ENCODE results near the gene FOXE3.

The FOXE3 gene

DNA sequence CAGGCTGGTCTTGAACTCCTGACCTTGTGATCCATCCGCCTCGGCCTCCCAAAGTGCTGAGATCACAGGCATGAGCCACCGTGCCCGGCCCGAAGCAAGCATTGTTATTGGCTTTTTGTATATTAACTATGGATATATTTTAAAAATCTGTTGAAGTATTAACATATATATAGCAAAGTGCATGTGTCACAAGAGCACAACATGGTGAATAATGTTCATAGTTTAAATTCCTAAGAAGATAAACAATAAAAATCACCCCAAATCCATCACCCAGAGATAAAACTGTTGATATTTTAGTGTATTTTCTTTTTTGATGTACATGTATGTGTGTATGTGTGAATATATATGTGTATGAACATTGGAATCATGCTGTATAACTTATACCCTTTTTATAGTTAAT, 9.1 kb upstream of the FOXE3 start:
- DNase-seq, result no peak

DNA sequence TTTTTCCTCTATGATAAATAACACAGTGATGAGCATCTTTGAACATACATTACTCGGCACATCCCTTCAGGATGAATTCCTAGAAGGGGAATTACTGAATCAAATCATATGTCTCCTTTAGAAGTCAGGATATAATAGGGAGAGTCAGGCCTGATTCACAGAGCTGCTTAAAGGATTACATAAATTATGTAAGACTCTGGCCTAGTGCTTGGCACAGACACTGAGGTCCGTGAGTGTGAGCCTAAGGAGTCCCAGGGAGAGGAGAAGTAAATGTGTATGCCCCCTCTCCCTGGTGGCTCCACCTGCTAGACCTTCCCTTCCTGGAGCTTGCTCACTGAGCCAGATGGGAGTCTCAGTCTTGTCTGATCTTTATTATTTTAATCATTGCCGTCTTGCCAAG, 8.6 kb upstream of the FOXE3 start:
- peak; percentile 31 for DNase-seq

DNA sequence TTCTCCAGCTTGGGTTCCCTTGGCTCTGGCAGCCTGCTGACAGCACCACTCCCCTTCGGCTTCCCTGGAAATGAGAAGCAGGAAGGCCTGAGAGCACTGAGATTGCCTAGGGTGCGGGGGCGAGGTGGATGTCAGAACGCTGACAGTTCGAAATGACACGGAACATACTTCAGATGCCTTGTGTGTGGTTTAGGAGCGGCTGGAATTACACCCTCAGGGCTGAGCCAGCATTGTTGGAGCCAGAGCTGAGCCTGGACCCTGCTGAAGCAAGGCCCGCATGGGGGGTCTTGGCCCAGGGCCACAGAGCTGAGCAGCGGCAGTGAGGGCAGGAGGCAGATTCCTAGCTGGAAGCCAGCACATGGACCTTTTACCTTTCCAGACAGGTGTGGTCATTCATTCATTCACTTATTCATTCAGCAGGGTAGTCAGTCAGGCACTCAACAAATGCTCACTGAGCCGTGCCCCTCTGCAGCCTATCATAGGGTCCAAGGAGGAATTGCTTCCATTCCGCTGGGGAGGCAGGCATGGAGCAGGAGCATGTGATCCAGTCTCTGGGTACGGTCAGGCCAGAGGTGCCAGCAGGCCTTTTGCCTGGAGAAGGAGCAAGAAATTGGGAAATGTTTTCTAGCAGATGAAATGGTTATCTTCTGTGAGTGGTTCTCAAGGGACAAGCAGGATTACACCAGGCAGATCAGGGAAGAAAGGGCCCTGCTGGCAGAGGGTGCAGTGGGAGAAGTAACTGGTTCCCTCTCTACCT, 6.6 kb upstream of the FOXE3 start:
- DNase-seq, result peak; percentile 88

DNA sequence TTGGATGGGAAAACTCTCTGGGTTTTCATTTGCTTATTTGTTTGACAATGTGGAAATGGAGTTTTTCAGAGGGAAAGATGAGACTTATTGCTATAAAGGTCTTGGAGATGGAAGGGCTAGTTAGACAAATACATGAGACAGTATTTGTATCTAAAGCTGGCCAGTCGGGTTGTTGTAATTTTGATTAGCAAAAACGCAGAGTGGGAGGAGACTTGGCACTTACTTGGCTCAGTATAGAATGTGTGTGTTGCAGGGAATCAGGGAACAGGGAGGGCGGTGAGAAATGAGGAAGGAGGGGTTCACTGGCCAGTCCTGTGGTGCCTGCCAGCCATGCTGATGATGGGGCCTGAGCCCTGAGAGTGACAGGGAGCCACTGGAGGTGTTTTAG, 6.0 kb upstream of the FOXE3 start:
- no peak for DNase-seq

DNA sequence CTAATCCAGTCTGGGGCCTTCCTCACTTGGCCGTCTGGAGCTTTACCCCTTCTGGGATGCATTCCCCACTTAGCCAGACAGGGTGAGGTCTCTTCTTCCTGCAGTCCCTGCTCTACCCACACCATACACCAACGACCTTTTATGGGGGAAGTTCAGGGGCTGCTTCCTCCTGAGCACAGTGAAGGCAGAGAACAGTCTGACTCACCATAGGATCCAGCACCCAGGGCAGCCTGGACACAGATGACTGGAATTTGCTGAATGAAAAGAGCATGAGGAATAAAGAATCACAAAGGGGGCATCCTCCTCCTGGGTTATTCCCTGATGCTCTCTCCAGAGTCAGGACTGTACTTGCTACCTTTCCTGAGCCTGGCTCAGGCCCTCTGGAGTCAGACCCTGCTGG, 4.6 kb upstream of the FOXE3 start:
- DNase-seq, result peak; percentile 48

DNA sequence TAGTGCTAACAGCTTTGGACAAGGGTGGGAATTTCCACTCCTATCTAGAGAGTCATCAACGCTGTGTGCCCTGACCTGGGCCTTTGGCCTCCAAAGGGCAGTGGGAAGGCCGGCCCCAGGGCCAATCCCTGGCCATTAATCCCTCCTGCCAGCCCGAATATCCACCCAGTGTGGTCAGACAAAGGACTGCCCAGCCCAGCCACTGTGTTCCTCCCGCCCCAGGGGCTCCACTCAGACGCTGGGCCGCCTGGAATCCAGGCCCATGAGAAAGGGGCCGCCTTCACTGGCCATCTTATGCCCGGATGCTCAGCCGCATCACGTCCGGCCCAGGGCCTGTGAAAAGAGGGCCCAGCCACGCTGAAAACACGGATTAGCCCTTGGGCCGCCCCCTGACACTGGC, 3.6 kb upstream of the FOXE3 start:
- no peak for DNase-seq

DNA sequence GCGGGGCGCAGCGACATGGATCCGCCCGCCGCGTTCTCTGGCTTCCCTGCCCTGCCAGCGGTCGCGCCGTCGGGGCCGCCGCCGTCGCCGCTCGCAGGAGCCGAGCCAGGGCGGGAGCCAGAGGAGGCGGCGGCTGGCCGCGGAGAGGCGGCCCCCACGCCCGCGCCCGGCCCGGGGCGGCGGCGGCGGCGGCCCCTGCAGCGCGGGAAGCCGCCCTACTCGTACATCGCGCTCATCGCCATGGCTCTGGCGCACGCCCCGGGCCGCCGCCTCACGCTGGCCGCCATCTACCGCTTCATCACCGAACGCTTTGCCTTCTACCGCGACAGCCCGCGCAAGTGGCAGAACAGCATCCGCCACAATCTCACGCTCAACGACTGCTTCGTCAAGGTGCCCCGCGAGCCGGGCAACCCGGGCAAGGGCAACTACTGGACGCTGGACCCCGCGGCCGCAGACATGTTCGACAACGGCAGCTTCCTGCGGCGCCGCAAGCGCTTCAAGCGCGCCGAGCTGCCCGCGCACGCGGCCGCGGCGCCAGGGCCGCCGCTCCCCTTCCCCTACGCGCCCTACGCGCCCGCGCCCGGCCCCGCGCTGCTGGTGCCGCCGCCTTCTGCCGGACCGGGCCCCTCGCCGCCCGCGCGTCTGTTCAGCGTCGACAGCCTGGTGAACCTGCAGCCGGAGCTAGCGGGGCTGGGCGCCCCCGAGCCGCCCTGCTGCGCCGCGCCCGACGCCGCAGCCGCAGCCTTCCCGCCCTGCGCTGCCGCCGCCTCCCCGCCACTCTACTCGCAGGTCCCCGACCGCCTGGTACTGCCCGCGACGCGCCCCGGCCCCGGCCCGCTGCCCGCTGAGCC, 459 bp downstream of the FOXE3 start:
- no peak for DNase-seq

DNA sequence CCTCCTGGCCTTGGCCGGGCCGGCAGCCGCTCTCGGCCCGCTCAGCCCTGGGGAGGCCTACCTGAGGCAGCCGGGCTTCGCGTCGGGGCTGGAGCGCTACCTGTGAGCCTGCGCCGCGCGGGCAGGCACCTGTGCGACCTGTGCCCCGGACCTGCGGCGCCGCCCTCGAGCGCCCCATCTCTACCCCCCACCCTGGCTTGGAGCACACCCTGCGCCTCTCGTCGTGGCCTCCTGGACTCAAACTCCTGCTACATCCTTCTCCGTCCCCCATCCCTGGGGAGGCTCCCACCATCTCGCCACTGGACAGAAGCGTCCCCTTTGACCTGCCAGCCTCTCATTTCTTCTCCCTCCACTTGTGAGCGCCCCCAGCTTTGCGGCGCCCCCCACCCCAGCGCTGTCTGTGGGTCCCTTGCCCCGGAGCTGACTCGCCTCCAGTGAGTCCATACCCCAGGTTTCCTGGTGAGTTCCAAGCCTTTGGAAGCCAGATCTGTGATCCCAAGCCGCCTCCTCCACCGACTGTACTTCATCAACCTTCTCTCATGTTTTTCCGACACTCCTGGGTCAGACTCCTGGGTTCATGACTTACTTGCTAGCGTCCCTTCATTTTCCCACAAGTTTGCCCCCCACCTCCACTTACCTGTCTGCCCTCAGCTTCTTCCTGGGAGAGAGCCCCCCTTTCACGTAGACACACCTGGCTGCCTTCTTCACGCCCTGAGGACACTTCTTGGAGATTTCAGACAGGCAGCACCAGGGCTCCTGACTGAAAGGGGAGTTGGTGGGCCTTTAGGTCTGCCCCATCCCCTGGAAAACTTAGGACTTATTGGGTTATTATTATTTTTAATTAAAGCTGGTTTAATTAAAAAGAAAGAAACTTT, 1.3 kb downstream of the FOXE3 start:
- DNase-seq, result no peak

DNA sequence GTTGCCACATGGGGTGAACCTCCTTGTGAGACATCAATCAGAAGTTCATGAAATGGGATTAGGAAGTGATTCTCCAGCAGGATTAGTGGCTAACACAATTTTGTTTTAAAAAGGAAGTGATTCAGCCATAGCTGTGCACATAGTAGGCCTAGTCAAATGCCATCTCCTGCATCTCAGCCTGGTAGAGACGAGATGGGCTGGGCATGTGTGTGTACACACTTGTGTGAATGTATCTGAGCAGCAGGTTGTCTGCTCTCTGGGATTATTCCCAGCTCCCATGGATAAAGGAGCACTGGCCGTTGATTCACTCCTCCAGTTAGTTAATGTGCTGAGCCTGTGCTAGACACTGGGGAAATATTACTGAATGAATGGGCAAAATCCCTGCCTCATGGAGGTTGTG, 2.0 kb downstream of the FOXE3 start:
- no peak for DNase-seq

DNA sequence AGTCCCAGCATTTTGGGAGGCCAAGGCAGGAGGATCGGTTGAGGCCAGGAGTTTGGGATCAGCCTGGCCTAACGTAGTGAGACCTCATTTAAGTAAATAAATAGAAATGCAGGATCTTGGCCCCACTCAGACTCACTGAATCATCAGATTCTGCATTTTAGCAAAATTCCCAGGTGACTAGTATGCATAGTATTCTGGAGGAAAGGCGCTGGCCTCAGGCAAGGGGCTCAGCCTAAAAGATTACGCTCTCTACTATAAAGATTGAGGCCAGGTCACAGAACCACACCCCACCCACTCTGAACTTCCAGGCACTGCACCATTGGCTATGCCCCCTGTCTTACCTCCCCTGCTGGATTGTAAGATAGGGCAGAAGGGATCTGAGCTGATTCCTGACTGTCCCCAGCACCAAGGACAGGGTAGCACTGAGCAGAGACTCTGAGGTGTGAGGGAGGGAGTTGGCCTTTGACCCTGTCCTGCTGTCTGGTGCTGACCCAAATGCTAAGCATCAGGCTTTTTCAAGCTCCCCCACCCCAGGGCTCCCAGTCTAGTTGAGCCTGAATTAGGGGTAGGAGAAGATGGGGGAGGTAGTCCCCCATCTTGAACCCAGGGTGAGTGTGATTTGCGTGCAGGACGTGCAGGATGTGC, 2.7 kb downstream of the FOXE3 start:
- no peak for DNase-seq

DNA sequence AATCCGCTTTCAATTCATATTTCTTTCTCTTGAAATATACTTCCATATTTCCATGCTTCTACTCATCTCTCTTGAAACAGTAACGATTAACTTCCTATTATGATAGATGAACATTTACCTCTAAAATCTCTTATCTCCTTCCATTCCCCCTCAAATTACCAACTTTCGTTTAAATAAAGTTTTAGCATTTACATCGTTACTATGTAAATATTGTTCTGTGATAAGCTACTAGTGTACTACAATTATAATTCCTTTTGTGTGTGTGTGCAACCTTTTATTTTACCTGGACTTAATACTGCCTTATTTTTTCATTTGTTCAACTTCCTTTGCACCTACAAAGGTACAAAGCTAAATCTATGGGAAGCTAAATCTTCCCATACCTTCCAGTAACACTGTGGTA, 4.5 kb downstream of the FOXE3 start:
- DNase-seq, result no peak

DNA sequence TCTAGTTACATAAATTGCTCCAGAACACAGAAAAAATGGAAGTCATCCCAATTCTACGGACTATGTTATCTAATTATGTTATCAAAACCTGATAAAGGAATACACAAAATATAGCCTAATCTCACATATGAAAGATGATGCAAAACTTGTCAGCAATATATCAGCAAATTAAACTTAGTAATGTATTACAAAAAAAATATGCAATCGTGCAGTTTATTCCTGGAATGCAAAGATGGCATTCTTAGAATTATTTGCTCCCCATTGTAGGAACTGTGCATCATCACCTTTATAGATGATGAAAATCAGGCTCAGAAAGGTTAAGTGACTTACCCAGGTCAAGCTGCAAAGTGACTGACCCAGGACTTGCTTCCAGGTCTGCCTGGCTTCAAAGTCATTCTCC, 7.8 kb downstream of the FOXE3 start:
- no peak for DNase-seq

DNA sequence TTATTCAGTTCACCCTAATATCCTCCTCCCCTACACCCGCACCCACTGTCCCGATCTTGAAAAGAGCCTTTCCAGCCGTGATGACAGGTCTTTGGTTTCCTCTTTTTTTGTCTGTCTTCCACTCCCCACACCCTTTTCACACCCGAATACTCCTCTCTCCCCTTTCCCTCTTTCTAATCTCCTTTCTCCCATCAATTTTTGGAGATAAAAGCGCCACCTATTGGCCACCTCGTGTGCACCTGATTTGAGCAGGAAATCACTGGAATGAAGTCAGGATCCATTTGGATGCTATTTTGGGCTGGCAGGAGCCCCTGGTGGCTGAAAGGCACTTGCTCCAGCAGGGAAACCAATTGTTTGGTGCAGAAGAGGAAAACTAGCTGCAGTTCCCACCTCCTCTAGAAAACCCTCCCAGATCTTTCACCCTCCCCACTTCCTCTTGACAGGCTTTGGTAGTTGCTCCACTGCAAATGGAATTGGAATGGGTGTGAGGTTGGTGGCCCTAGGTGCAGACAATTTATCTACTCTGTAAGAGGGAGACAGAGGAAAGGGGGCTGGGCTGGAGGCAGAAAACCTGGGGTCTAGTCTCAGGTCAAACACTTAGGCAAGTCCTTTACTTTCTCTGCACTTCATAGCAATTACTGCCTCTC, 8.4 kb downstream of the FOXE3 start:
- DNase-seq, result peak; percentile 63

DNA sequence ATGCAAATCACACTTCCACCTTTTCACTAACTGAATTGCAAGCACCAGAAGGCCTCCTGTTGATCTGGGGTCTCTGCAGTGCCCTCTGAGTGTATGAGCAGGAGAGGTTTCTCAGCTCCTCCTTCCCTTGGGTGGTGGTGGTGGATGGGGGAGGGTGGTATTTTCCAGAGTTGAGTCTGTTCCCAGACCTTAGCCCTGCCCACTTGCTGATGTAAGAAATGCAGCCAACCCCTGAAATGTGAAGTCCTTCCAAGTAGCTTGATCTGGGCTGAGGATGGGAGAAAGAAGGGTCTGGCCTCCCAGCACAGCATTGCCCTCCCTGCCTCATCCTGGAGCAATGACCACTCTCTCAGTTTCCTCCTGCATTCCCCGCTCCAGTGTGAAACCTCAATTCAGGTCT, 15.4 kb downstream of the FOXE3 start:
- peak; percentile 82 for DNase-seq

DNA sequence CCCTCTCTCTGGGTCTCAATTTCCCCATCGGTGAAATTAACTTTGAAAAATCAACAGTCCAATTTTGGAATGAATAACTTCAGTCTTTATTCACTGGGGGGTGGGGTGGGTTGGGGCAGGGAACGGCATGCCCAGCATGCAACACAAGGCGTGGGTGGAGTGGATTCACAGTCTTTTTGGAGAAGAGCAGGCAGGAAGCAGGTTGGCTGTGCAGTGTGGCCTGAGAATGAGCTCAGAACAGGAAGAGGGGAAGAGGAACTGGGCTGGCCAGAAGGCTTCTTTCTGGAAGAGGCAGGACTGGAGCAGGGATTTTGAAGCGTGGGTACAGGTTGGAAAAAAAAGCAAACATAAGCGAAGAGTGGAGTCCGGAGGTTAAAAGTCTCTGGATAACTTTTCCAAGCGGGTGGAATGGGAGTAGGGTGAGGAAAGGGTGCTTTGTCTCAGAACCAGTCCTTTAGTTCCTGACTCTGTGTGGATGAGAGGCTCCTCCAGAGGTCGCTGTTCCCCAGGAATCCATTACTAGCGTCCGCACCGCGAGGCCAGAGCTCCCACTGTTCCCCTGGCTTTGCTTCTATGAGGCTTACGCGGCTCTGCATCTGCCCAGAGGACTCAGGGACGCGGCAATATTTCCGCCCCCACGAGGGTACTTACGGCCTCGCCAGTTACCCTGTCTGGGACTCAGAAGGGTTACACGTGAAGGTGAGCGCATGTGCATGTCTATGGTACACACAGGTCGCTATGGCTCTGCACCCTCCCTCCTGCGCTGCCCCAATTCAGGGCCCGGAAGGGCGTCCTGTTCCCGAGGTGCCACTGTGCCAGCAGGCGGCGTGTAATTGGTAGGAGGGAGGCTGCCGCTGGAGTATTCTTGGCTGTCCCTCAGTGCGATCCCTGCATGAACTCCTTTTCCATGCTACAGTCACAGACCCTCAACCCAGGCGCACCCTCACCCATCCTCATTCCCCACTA, 16.3 kb downstream of the FOXE3 start:
- peak; percentile 76 for DNase-seq

DNA sequence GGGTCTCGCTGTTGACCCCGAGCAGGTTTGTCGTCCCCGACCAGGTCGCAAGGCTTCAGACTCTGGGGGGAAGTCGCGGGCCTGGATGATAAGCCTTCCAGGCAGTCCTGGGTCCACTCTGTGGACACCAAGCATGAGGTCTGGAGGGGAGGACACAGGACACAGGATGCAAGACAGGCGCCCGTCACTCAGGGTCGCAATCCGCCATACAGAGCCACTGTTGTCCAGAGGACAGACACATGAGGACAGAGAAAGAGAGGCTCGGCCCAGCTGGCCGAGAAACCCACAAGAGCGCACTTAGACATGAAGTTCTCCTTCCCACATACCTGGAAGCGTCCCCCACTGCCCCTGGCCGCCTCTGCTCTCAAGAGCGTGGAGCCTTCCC, 16.9 kb downstream of the FOXE3 start:
- no peak for DNase-seq

DNA sequence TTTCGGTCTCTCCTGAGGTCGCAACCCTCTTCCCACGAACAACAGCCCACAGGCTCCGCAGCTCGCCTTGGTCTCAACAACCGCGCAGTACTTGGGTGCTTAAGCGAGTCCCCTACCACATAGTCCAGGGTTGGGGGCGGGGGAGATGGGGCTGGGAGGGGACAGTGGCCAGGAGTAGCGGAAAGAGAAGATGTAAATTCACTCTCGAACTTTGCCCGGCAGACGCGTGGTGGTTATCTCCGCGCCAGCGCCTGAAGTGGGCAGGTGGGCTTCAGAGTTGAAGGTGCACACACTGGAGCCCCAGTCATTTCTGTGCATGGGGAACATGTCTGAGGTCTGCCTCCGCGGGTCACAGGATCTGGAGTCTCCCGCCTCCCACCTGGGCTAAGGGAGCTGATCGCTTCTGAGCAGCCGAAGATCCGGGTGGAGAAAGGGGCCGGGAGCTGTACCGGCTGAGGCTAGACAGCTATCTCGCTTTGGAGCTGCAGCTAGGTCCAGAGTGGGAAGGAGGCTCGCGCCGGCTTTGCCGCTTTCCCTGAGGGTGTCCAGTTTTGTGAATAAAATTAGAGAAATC, 17.5 kb downstream of the FOXE3 start:
- DNase-seq, result no peak

DNA sequence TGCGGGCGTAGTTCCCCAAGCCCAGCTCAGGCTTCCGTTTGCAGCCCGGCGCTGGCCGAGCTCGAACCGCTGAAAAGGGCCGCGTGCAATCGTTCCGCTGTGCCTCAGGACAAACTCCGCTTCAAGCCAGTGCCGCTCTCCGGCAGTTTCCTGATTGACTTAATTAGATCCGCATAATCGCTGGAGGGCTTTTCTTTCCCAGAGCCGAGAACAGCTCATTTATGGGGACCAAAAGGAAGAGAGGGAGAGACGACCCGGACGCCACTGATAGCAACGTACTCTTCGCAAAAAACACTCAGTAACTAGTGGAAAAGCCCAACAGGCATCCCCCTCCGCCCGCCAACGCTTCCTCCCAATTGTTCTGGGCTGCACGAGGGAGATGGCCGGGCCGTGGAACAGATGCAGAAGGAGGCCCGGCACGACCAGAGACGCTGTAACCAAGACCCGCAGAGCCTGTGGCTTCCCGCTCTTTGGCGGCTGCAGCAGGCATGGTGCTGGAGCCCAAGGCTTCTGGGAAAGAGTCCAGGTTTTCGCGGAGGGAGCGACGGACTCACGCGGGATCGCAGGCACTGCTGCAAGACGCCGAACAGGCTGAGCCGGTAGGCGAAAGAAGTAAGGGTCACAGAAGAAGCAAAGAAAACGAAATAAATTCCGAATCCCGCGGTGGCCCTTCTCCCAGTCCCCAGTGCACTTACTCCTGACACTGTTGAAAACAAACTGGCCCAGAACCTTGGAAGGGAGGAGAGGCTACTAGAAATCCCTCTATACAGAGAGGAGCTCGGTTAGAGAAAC, 18.2 kb downstream of the FOXE3 start:
- peak; percentile 62 for DNase-seq

DNA sequence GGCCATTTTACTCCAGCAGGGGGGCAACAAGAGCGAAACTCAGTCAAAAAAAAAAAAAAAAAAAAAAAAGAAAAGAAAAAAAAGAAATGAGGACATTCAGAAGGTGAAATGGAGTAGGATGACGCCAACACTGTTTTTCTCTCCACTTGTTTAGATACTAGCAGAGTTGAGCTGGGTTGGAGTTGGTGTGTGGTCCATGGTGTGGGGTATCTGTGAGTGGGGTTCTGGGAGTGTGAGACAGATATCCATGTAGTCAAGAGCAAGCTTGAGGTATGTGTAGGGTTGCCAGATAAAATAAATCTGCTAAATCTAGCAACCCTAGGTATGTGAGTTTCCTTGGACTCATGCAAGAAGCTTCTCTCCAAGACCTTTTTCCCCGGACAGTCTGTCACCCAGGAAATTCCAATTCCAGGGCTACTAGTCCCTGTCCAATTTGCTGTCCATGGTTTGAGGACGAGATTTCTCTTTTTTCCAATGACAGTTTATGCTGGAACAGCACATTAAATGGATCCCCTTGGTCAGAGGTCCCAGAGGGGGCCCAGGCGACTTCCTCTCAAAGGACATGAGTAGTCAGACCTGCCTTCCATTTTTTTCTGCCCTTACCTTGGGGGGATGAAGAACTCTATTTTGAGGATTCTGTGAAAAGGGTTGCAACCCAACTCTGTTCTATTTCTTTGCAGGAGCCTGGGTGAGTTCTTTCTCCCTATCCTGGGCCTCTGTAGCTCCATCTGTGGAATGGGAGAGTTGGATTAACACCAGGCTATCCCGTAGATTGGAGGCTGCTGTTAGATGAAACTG, 19.6 kb downstream of the FOXE3 start:
- no peak for DNase-seq
